Mucosa of rectum (tissue), 2 donors: Measurements from ENCODE around the gene NELL1.

Source experiments
- H3K27ac ChIP-seq, 2 donors: one replicate each; pipeline ENCODE4 v1.7.0; 2013; ENCODE audit warnings: inconsistent platforms in 2 of 2, low read depth in 2 of 2, low read length in 2 of 2
- H3K27me3 ChIP-seq, 2 donors: one replicate each; pipeline ENCODE4 v1.7.0; 2013; ENCODE audit warnings: low read length in 2 of 2; ENCODE audit not compliant: control insufficient read depth in 2 of 2, insufficient read depth in 2 of 2
- H3K36me3 ChIP-seq, 2 donors: one replicate each; pipeline ENCODE4 v1.7.0; 2013; ENCODE audit warnings: low read length in 2 of 2; ENCODE audit not compliant: control insufficient read depth in 2 of 2, insufficient read depth in 2 of 2
- H3K4me1 ChIP-seq, 2 donors: one replicate each; pipeline ENCODE4 v1.7.0; 2013; ENCODE audit warnings: low read length in 2 of 2, mild to moderate bottlenecking in 1 of 2; ENCODE audit not compliant: control insufficient read depth in 2 of 2, insufficient read depth in 2 of 2
- H3K4me3 ChIP-seq, 2 donors: one replicate each; pipeline ENCODE4 v1.7.0; 2013; ENCODE audit warnings: low read length in 2 of 2
- H3K9ac ChIP-seq, 2 donors: one replicate each; pipeline ENCODE4 v1.7.0; 2013; ENCODE audit warnings: low read length in 2 of 2, low read depth in 1 of 2, mild to moderate bottlenecking in 1 of 2
- H3K9me3 ChIP-seq, 2 donors: one replicate each; pipeline ENCODE4 v1.7.0; 2013; ENCODE audit warnings: low read length in 2 of 2; ENCODE audit not compliant: control insufficient read depth in 2 of 2
- donor health status: healthy.
- donor health status: Normal muscosa, but diverticular disease.

The NELL1 gene

DNA sequence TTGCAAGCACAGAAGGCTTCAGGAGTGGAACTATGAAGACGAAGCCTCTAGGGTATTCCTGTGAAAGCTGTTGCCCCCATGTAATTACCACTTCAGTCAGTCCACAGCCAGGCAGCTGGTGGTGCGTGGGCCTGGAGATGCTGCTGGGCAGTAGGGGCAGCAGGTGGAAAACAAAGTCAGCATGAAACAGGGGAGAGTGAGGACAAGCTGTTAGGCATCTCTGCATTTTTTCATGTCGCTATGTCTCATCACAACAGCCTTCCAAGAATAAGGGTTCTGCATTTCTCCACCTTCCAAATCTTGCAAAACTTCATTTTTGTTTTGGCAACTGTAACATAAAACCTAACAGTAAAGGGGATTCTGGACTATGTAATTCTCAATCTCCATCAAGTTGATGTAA lies 757.5 kb downstream of the NELL1 start:
- Histone ChIP-seq H3K27ac (no peak overlapping the region), H3K4me1 (no peaks in the 10 kb centered on the region), H3K36me3 (no peaks in the 10 kb centered on the region), H3K9ac (no peak overlapping the region), H3K4me3 (no peak overlapping the region), H3K27me3 (no peaks in the 10 kb centered on the region), H3K9me3 (no peaks in the 10 kb centered on the region)

DNA sequence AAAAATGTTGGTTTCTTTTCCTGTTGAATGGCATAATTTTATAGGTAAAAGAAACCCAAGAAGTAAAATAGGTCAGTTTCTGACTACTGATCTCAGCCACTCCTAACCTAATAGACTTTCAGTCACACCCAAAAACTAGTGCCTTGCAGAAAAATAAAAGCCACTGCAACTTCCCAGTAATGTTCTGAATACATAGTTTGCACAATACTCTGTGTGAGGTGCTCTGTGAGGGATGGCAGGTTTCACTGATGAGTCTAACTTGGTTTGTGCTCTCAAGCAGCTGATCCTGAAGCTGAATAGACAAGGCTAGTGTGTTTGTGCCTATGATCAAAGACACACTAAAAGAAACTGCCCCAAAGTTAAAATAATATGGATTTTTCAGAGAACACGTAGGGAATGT lies 758.3 kb downstream of the NELL1 start:
- Histone ChIP-seq H3K4me1 (no peaks in the 10 kb centered on the region), H3K27me3 (no peaks in the 10 kb centered on the region), H3K27ac (no peak overlapping the region), H3K9me3 (no peaks in the 10 kb centered on the region), H3K36me3 (no peaks in the 10 kb centered on the region), H3K9ac (no peak overlapping the region), H3K4me3 (no peak overlapping the region)

DNA sequence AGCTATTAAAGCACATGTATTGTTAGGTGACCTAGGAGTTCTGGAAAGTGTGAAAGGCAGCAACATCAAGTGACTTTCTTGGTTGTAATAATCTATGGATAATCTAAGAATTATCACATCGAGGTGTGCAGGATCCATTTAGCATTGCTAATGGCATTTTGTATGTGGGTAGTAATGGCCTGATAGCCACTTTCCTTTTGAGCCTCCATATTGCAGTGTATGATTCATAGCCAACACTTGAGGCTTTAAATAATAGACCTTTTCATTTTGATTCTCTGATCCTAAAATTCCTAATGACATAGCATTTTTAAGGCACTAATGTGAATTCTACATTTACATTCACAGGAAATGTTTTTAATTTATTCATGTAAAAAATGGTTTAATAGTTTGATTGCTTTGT lies 759.4 kb downstream of the NELL1 start:
- Histone ChIP-seq H3K27me3 (no peaks in the 10 kb centered on the region), H3K4me3 (no peak overlapping the region), H3K27ac (no peak overlapping the region), H3K4me1 (no peaks in the 10 kb centered on the region), H3K9me3 (no peaks in the 10 kb centered on the region), H3K36me3 (no peaks in the 10 kb centered on the region), H3K9ac (no peak overlapping the region)

DNA sequence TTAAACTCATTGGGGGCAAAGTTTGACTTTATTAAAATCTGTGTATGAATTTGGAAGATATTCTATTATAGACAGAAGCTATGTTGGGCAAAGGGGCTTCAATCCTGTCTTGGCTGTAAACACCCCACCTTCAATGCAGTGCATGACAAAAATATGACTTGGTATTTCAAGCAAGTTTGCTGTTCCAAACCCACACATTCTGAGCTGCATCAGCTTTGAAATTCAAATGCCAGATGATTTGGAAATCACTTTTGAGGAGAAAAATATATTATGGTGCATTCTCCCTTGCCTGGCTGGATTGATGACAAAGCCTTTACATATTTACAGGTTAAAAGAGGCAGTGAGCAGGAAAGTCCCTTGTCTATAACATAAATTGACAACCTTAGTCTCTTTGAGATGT lies 760.0 kb downstream of the NELL1 start:
- no peak overlapping the region for H3K4me3 ChIP-seq
- H3K4me1 ChIP-seq: no peaks in the 10 kb centered on the region
- H3K27me3 ChIP-seq: no peaks in the 10 kb centered on the region
- H3K9ac ChIP-seq: no peak overlapping the region
- H3K36me3 ChIP-seq: no peaks in the 10 kb centered on the region
- H3K27ac ChIP-seq: no peak overlapping the region
- no peaks in the 10 kb centered on the region for H3K9me3 ChIP-seq

DNA sequence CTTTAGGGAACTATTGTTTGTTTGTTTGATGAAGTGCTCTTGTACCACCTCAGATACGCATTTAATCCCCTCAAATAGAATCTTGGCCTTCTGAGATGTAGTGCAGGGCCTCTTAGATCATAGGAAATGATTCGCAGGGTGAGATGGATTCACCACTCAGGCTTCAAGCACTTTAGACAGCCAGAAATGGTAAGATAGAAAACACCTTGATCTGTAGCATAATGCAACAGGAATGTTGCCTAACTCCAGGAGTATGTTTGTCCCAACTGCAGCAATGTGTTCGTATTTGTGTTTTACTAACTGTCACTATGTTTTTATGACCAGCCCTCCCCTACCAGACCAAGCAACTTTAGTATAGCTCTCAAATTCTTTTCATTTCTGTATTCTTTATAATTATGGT lies 761.2 kb downstream of the NELL1 start:
- no peaks in the 10 kb centered on the region for H3K27me3 ChIP-seq
- no peak overlapping the region for H3K27ac ChIP-seq
- no peak overlapping the region for H3K9ac ChIP-seq
- H3K36me3 ChIP-seq: no peaks in the 10 kb centered on the region
- H3K4me3 ChIP-seq: no peak overlapping the region
- H3K4me1 ChIP-seq: no peaks in the 10 kb centered on the region
- H3K9me3 ChIP-seq: no peaks in the 10 kb centered on the region

DNA sequence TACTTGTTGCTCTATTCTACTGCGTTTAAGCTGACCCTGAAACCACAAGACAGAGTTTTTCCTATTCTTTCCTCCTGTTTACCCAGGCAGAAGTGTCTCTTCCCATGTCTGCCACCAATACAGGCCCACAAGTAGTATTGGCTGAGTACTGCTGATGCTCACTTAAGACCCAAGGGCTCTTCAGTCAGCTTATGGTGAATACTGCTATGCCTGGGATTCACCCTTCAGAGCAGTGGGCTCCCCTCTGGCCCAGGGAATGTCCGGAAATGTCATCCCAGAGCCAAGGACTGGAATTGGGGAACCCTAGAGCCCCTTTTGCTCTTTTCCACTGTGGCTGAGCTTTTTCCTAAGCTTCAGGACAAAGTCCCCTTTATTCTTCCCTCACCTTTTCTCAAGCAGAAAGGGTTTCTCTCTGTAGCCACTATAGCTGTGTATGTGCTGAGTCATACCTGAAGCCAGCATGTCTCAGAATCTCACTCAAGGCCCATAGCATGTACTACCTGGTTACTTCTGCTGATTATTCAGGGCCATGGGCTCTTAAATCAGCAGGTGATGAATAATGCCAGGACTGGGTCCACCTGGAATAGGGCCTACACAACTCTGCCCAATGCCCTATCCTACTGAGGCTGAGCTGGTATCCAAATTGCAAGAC lies 777.7 kb downstream of the NELL1 start:
- Histone ChIP-seq H3K4me1 (no peaks in the 10 kb centered on the region), H3K36me3 (no peaks in the 10 kb centered on the region), H3K4me3 (no peak overlapping the region), H3K9ac (no peak overlapping the region), H3K9me3 (no peaks in the 10 kb centered on the region), H3K27me3 (no peaks in the 10 kb centered on the region), H3K27ac (no peak overlapping the region)

DNA sequence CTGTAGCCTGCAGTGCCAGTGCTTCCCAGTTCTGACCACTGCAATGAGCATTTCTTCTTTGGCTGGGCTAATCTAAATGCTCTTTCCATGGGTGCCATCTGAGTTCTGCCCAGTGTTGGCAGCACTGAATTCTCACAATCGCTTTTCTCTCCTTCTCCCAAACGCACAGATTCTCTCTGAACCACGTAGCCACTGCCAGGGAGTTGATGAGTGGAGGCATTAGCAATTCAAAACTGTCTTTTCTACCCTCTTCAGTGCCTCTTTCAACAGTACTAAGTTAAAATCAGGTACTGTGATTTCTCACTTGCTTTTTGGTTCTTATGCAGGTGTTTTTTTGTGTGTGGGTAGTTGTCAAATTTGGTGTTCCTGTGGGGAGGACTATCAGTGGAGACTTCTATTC lies 778.5 kb downstream of the NELL1 start:
- Histone ChIP-seq H3K27ac (no peak overlapping the region), H3K4me1 (no peaks in the 10 kb centered on the region), H3K9me3 (no peaks in the 10 kb centered on the region), H3K36me3 (no peaks in the 10 kb centered on the region), H3K27me3 (no peaks in the 10 kb centered on the region), H3K9ac (no peak overlapping the region), H3K4me3 (no peak overlapping the region)

DNA sequence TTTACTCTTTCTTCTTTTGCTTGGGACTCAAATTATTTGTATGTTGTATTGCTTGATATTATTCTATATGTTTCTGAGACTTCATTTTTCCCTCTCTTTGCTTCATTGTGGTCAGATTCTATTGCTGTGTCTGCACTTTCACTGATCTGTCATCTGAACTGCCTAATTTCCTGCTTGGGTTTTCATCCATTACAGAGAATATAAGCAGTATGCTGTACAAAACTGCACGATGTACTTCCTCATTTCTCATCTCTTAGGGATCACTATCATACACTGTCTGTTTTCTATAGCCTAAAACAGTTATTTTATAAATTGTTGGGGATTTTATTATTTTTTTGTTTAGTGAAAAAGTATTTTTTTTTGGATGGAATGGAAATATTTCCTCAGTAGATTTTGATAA lies 786.8 kb downstream of the NELL1 start:
- no peak overlapping the region for H3K27ac ChIP-seq
- H3K4me1 ChIP-seq: no peaks in the 10 kb centered on the region
- no peaks in the 10 kb centered on the region for H3K27me3 ChIP-seq
- H3K9me3 ChIP-seq: peaks cover 0 to 2% of the 10 kb centered on the region in 2 donors
- no peak overlapping the region for H3K4me3 ChIP-seq
- no peak overlapping the region for H3K9ac ChIP-seq
- H3K36me3 ChIP-seq: no peaks in the 10 kb centered on the region

DNA sequence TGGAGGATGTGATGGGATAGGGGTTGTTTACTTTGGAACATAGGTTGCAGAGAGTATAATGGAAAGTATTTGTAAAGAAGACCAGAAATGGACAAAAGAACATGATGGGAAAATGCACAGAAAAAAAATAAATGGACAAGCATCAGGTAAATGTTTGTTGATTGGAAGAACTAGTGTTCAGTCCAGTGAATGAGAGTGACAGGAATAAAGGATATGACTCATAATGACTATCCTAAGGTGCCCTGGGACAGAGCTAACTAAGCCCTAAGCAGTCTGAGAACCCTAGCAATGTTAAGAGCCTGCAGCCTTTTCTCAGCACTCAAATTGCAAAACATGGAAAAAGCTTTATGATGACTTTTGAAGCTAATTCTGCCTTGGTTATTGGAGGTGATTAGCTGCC lies 790.7 kb downstream of the NELL1 start:
- H3K27ac ChIP-seq: no peak overlapping the region

DNA sequence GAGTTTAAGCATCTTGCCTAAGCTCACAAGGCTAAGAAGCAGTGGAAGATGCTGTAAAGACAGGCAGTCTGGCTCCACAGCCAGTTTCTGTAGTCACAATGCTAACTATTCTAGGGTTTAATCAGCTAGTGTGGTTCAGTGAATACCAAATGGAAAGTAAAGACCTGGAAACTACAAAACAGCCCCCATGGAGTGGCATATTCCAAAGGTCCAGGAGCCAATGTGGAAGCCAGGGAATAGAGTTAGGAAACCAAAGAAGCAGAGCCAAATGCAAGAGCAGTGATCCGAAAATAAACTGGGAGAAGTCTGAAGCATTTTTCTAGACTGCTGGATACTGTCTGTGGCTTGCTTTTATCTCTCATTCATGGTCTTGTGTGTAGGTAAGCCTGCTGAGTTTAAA lies 792.3 kb downstream of the NELL1 start:
- Histone ChIP-seq H3K27ac (no peak overlapping the region), H3K27me3 (no peaks in the 10 kb centered on the region), H3K4me3 (no peak overlapping the region), H3K9ac (no peak overlapping the region), H3K4me1 (no peaks in the 10 kb centered on the region), H3K36me3 (no peaks in the 10 kb centered on the region), H3K9me3 (no peaks in the 10 kb centered on the region)

More for the DNA sequence above, 790.7 kb downstream of the NELL1 start:
- Histone ChIP-seq H3K4me1 (no peaks in the 10 kb centered on the region), H3K9me3 (peaks cover 0 to 2% of the 10 kb centered on the region in 2 donors), H3K9ac (no peak overlapping the region), H3K27me3 (no peaks in the 10 kb centered on the region), H3K36me3 (no peaks in the 10 kb centered on the region), H3K4me3 (no peak overlapping the region)
